GM21447 (cell line): Measurements from ENCODE around the gene GSTO1.

Experiments used
- ATAC-seq: cut with Tn5 transposase; IDR thresholded peaks from one replicate; pipeline ENCODE4 v1.9.1; 2021; ENCODE audit not compliant: unreplicated experiment

The GSTO1 gene

GRCh38 chr10:104303594-104304355 is 49.1 kb downstream of the GSTO1 start:
- ATAC-seq = no peak

GRCh38 chr10:104304356-104304745 is 49.7 kb downstream of the GSTO1 start:
- no peak for ATAC-seq

DNA sequence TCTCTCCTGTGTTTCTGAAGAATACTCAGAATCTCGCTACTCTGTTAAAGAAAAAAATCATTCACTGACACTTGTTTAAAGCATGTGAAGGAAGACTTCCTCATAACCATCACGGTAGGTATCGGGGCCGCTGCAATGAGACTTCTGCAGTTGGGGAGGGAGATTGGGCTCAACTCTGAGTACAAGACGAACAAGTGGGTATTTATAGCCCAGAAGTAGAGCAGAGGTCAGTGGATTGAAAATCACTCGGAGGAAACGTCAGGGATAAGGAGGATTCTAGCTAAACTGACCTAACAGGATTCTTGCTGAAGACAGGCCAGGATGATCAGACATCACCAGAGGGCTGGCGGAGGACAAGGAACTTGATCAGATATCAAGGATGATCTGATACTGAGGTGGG is 50.2 kb downstream of the GSTO1 start:
- ATAC-seq = no peak

DNA sequence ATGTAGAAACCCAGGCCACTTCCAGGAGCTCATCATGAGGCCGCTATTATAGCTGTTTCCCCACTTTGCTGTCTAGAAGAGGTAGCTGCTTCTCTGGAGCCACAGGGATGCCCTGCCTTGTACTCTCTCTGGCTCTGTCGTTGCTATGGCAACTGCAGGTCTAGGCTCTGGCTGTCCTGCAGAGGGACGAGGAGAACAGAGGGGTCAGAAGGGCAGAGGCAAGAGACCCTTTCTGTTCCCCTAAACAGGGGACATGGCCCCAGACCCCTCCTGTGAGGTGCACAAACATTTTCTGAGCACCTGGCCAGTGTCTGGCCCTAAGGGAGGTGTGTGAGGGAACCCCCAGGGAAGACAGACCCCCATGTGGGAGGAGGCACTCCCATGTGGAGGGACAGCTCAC is 52.2 kb downstream of the GSTO1 start:
- ATAC-seq = no peak

GRCh38 chr10:104307576-104308438 is 53.1 kb downstream of the GSTO1 start:
- ATAC-seq = no peak

GRCh38 chr10:104308439-104308903 is 53.8 kb downstream of the GSTO1 start:
- peak; percentile 85 for ATAC-seq

- ATAC-seq = no peak
These were observed 55.6 kb downstream of the GSTO1 start for GRCh38 chr10:104309980-104310978.

- no peak for ATAC-seq
These were observed 56.6 kb downstream of the GSTO1 start for GRCh38 chr10:104311184-104311720.

DNA sequence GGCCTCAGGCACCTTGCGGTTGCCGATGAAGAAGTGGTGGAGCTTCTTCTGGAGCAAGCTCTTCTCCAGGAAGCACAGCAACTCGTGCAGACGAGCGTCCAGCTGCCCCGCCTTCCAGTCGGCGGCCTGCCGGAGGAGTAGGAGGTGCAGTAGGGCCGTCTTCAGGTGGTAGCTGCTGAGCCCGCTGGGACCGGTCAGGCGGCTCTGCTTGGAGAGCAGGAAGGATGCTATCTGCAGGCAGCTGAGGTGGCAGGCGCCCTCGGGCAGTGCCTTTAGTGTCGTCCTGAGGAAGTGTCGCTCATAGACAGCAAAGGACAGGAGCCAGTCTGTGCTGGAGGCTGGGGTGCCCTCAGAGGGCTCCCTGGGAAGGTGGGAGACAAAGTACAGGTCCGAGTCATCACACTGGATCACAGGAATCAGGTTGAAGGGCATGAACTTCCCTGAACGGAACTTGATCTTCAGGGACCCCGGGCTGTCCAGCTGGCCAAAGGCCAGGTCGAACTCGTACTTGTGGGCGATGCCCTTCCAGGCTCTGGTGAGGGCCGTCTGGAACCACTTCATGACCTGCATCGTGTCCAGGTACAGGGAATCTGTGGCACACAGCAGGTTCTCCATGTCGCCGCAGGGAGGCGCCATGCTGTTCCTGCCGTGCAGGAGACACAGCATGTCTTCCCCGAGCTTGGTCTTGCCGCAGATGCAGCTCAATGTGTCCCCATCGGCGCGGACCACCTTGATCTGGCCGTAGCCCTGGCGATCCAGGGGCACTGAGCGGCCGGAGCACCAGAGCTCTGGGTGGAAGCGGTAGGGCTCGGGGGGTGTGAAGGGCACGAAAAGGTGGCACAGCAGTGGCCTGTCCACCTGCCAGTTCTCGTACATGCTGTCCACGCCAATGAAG is 60.1 kb downstream of the GSTO1 start:
- ATAC-seq = no peak

DNA sequence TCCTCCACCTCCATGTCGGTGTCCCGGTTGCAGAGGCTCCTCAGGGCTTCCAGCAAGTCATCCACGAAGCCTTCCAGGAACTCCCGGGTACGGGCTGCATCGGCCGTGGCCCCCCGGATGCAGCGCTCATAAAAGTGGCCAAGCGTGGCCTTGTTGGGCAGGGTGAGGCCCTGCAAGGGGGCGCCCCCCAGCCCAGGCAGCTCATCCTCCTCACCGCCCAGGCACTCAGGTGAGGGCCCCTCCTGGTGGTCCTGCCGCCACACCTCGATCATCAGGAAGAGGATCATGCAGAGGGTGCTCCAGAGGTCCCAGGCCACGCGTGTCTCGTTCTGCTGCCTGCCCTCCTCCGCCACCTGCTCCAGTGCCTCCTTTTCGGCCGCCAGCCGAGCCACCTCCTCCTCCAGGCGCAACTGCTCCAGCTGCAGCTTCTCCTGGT is 60.8 kb downstream of the GSTO1 start:
- no peak for ATAC-seq

DNA sequence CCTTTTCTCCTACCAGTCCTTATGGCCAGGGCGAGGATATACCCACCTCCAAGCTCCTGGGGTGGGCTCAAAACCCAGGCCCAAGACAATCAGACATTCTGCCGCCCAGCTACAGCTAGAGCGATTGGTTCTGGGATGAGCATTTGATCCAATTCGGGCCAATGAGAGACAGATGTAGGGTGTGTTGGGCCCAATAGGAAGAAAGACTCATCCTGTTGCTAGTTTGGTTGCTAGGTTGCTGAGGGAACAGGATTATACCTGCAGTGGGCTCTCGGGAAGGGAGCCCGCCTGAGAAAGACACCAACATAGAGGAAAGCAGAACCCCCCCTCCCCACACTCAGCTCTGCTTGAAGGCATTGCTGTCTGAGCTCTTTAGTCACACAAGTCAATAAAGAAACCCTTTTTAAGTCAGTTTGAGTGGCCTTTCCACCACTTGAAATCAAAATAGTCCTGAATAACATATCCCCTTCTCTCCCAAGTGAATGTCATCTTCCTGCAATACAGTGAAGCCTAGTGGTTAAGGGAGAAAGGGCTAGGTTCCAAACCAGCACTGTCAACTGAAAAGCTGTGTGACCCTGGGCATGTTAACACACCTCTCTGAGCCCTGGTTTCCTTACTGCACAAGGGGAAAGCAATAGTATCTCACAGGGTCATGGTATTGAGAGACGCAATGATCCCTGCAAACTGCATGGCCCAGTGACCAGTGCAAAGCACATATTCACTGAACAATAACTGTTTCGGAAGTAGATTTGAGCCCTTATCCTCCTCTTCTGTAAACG is 61.8 kb downstream of the GSTO1 start:
- no peak for ATAC-seq
